ENCODE measurements around the gene GRK5.
A peak's percentile ranks its signal among the peaks of the same experiment; 100 is the strongest.

The GRK5 gene

DNA sequence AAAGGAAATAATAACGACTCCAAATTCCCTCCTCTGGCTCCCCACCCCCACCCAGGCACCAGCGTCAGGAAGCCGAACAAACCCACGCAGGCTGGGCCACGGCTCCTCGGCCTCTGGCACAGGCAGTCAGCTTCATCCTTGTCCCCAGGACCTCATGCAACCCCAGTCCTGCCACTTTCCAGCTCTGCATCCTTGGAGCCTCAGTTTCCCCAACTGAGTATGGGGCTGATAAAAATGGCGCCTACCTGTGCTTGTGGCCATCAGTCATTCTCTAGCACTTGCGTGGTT is 198.1 kb downstream of the GRK5 start:
- no peak for DNase-seq (ENCODE audit: low read depth)

- no peak for DNase-seq (ENCODE audit: low read depth)
Measured at GRCh38 chr10:119406137-119406536, 198.8 kb downstream of the GRK5 start.

DNA sequence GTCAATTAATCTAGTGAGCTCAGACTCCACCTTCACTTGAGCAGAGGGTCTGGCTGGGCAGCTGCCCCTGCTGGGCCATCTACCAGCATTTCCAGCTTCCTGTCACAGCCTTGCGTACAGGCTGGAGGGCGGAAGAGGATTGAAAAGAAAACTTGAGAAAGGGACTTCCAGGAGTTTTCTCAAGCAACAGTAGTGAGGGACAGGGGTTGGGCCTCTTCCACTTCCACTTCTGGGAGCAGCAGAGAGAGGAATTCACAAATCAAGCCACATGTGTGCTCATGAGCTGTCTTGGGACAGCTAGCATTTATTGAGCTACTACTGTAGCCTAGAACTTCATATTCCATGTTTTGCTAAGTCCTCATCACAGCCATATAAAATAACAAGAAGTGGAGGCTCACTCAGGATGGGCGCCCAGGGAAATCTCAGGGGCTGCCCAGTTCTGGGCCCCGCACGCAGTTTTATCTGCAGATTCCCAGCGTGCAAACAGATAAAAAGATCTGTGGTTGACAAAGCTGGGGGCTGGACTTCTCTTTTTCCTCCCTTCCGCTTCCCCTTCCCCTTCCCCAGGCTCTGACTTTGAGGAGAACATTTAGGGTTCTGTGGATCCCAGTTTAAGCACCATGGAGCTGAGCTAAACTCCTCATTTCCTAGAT is 199.4 kb downstream of the GRK5 start:
- DNase-seq (ENCODE audit: low read depth), result no peak

DNA sequence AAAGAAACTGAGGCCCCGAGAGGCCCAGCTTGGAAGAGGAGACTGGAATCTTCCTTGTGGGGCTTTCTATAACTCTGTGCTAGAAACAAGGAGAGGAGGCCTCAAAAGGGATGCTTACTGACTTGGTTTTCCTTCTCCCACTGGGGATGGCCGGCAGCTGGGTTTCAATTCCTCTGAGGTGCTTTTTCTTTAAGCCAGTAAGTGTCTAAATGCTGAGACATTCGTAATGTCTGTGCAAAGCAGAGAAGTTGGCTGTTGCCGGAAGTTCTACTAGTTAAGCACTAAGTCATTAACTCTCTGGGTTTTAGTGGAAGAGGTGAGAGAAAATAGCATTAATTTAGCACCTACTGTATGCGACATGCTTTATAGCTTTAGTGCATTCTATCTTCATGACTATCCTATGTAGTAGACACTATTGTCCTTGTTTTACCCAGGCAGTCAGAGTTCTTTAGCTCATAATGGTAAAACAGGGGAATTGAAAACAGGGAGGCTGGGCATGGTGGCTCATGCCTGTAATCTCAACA is 199.9 kb downstream of the GRK5 start:
- DNase-seq (ENCODE audit: low read depth), result no peak

GRCh38 chr10:119408072-119408471 is 200.7 kb downstream of the GRK5 start:
- DNase-seq (ENCODE audit: low read depth), result no peak

GRCh38 chr10:119408969-119409371 is 201.6 kb downstream of the GRK5 start:
- DNase-seq (ENCODE audit: low read depth), result no peak

DNA sequence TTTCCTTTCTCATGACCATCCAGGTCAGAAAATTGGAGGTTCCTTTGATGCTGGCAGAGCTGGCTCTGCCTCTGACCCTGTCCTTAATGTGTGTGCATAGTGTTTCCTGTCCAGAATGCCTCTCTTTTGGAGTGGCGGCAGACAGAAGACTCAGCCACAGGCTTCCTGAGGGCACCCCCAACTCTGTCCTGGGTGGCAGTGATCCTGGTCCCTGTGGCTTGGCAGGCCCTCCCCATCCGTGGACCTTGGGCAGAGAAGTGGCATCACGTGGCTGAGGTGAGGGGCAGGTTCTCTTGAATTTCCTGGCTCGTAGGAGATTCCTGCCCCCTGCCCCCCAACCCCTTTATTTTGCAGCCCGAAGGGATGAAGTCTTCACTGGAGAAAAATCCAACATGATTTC is 202.0 kb downstream of the GRK5 start:
- DNase-seq (ENCODE audit: low read depth), result no peak

DNA sequence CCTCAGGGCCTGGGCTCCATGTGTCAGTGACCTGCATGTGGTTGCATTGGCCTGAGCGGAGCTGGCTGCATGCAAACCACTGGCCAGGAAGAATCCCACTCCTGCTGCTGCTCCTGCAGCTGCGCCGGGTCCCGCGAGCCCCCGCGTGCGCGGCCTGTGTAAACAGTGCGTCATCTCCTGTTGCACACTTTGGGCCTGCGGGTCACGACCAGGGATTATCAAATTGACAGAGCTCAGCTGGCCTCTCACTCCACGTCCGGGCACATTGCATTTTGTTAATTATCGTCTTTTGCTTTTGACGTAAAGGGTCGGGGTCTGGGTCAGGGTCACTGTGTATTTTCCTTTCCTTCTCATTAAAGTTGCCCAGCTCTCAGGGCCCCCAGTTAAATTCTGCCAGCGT is 202.5 kb downstream of the GRK5 start:
- DNase-seq (ENCODE audit: low read depth), result no peak

DNA sequence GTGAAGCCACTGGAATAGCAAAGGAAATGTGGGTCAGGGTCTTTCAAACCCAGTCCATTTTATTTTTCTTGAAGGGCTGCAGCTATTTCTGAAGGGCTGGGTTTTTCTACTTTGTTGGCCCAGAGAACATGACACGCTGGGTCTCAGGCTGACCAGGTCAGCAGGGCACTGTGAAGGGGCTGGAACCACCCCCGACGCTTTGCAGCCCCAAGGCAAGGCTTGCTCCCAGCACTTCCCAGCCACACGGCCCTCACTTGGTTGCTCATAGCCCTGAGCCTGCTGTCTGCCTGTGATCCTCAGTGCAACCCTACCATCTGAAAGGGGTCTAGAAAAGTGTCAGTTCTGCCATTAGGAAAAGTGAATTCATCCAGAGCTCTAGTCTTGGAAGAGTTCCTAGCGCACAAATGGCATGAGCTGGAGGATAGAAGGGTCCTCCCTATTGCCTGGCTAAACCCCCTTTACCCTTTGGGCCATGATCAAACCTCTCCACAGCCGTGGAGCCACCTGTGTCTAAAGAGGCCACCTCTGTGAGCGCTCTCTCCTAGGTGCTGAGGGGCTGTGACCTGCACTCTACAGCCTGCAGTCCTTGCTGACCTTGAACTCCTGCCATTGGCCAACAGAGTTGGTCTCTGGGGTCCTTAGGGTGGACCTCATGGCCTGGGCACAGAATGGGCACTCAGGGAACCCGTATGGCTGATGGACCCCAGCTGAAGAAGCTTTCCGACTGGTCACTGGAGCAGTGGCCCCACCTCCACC is 203.2 kb downstream of the GRK5 start:
- no peak for DNase-seq (ENCODE audit: low read depth)

DNA sequence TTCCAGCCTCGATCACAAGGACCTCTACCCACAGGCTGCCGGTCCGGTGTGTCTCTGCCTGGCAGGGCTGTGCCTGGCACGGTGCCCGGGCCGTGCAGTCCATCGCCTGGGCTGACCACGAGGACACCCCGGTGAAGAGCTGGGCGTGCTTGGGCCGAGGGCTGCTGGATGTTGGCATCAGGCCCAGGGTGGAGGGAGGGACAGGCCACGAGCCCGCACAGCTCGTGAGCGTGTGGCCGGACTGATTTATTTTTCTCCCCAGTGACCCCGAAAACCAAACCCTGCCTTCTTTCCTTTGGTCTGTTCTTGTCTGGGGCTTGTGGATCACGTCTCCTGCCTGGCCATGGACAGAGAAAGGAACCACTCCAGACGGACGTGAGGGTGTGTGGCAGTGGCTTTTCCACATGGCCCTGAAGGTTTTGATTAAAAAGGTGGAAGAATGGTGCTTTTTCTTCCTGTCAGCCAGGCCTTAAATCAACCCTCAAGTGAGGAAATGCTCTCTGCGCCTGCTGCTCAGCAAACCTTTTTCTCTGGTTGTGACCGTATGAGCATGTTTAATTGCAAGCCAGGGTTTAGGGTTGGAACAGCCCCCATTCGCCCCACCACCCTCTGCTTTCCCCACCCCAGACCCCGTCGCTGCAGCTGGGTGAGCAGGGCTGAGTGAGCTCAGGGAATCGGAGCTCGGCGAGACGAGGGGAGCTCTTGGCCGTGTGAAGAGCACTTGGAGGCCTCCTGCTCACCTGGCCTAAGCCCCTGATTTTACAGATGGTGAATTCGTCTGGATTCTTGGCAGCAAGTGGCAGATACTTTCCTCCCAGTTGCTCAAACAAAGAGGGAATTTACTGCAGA is 205.1 kb downstream of the GRK5 start:
- DNase-seq (ENCODE audit: low read depth), result no peak

DNA sequence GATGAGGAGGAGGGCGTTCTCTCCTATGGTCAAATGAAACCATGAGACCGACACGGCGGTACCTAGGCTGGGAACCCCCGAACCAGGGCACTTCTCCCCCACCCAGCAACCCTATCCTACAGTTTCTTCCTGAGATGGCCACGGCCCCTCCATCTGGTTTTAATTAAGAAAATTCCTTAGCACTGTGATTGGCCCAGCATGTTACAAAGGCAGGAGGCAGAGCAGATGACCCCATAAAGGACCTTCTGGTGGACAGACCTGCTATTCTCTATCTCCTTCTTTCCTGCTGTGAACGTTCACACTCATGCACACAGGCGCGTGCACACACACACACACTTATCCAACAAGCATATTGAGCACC is 205.7 kb downstream of the GRK5 start:
- DNase-seq (ENCODE audit: low read depth), result no peak

GRCh38 chr10:119413471-119414080 is 206.2 kb downstream of the GRK5 start:
- no peak for DNase-seq (ENCODE audit: low read depth)

DNA sequence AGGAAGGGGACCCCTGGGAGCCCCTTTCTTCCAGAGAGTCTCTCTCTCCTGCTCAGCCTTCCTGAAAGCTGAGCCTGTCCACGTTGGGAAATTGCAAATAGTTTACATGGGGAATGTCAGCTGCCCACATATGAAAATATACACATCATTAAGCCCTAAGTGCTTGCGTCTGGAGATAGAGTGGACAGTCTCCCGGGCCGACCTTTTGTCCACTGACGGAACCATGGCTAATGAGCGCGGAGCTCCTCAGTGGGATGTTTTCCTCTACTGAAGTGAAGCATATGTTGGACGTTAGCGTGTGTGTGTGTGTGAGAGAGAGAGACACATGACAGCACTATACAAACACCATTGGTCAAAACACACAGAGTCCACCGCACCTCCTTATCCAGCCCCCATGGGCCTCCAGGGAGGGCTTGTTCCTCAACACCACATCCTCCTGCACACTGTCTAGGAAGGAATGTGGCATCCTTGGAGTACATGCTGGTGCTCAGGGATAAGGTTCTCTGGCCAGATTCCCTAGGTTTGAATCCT is 206.8 kb downstream of the GRK5 start:
- no peak for DNase-seq (ENCODE audit: low read depth)

GRCh38 chr10:119415121-119415520 is 207.8 kb downstream of the GRK5 start:
- DNase-seq (ENCODE audit: low read depth), result no peak

GRCh38 chr10:119415536-119416503 is 208.4 kb downstream of the GRK5 start:
- DNase-seq (ENCODE audit: low read depth), result no peak

DNA sequence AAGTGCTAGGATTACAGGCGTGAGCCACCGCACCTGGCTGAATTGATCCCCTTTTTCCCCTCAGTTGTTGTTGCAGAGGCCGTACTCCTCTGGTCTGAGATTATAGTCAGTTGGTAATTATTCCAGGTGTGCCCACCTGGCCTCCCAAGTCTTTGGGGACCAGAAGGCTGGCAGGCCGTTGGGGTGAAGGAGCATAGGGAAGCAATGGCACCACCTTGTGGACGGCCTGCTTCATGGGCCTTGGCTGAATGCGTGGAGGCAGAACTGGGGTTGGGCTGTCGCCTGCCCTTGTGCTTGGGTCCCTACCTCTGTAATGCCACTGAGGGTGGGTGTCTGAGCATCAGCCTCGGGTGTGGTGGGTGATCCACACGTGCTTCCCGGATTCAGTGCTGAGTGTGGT is 209.5 kb downstream of the GRK5 start:
- DNase-seq (ENCODE audit: low read depth), result peak; percentile 51

DNA sequence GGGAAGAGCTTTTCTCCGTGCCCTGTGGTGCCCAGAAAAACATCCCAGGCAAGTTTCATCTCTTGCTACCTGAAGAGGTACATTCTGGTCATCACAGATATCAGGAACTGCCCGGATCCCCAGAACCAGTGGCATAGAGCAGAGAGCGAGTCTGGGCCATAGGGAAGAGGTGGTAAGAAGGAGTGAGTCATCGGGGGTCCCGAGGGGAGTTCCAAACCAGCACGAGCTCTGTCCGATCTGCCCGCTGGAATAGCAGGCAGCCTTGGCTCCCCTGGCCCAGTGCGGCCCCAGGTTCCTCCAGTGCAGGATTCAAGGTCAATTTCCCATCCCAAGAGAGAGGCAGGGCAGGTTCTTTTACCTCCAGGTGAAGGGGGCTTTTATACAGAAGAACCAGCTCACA is 210.5 kb downstream of the GRK5 start:
- no peak for DNase-seq (ENCODE audit: low read depth)

DNA sequence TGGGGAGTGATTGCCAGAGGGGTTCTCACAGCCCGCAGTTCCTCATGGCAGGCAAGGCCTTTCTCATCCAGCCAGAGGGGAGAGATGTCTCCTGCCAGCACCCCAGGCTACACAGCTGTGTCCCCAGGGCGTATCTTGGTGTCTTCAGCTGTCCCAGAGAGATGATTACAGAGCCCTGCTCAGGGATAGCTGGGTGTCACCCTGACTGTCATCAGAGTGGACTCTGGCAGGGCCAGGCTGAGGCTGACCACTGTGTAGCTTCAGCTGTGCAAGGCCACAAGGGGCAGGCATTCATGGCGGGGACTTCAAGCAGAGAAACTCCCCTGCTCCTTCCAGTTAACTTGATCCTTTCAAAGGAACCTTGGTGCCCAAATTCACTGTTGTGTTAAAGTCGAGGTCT is 211.0 kb downstream of the GRK5 start:
- no peak for DNase-seq (ENCODE audit: low read depth)

DNA sequence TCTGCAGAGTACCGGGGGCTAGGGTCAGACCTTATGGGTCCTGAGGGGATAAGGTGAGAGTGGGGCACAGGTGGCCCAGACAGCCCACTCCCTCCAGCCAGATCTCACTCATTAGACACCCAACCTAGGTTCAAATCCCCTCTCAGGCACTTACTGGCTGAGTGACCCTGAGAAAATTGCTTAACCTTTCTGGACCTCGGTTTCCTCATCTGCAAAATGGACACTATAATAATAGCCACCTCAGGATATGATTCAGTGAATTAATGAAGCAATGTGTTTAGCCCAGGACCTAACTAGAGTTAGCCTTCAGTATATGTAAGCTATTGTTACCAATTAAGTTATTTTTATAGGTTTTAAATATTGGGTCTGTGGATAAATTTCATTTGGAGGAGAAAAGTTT is 212.6 kb downstream of the GRK5 start:
- no peak for DNase-seq (ENCODE audit: low read depth)

DNA sequence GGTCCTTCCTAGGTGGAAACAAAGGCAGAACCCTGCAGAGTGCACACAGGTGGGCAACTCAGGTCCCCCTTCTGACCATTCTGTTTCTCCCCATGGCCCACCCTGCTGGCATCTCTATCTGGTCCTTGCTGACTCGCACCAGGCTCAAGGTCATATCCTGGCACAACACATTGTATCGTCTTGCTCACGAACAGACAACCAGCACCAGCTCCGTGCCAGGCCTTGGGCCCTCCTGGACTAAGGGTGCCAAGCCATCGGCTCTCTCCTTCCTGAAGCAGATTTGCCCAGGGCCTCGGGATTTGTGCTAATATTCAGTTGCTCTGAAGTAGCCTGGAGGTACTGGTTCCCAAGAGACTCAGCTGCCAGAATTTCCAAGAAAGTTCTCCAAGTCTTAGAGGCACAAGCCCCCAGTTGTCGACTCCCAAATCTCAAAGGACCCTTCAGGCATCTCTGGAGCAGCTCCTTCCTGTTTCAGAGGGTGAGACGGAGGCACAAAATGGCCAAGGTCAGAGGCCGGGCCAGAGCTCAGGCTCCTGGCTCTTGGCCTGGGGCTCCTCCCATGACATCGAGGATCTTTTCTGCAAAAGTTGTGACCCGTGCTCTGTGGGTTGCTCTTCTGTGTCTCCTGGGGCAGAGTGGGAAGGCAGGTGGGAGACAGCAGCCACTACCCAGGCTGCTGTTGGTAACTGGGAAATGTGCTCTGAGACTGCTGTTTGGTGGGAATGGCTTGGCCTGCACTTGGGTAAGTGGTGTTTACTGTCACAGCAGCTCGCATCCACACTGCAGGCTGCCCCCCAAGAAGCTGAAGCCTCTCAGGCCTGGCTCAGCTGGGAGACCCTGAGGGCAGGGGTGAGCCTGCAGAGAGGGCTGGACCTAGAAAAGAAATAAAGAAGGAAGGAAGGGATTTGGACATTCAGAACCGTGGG is 213.8 kb downstream of the GRK5 start:
- DNase-seq (ENCODE audit: low read depth), result no peak
